Activated T-helper 17 cell treated with anti-CD3 and anti-CD28 coated beads, Interleukin-2, amount 50 U/mL, for 72 hours (primary cell): ENCODE measurements around the gene HSPA12B. TPM values are rescaled to one million over a fixed set of nuclear protein-coding genes. Genes with fewer than 3 reads are reported as not detected.

ENCODE experiments used
- ATAC-seq: fragments of 150-1000 bp; cut with Tn5 transposase; replicated peaks from 2 replicates; pipeline ENCODE4 v1.10.0; 2021; ENCODE audit warnings: mild to moderate bottlenecking, moderate library complexity
- H3K27ac Mint-ChIP-seq: one replicate; pipeline ENCODE4 v1.8.0; 2022; ENCODE audit warnings: mixed read lengths
- H3K27me3 Mint-ChIP-seq: one replicate; pipeline ENCODE4 v1.8.0; 2022; ENCODE audit warnings: mixed read lengths
- H3K36me3 Mint-ChIP-seq: one replicate; pipeline ENCODE4 v1.8.0; 2022; ENCODE audit warnings: low read depth, mild to moderate bottlenecking, mixed read lengths
- H3K4me1 Mint-ChIP-seq: one replicate; pipeline ENCODE4 v1.8.0; 2022; ENCODE audit warnings: mixed read lengths
- H3K4me3 Mint-ChIP-seq: one replicate; pipeline ENCODE4 v1.8.0; 2022; ENCODE audit warnings: mild to moderate bottlenecking, mixed read lengths
- H3K9me3 Mint-ChIP-seq: one replicate; pipeline ENCODE4 v1.8.0; 2022; ENCODE audit warnings: mixed read lengths
- total RNA-seq, 2 donors: library from RNA; stranded (reverse); gene quantifications; one replicate each; pipeline ENCODE4 v1.2.3, GENCODE V29; 2022

HSPA12B gene
- total RNA-seq, 2 donors from 2014 or later, result not detected

GRCh38 chr20:3767427-3768341 lies 35.2 kb downstream of the HSPA12B start, which contains the start of gene ADISSP:
ADISSP (minus strand) TSS chr20:3767753; CDS start chr20:3760100, 7,653 bp downstream.
- Mint-ChIP-seq H3K27ac (peak within 1 kb of the TSS; percentile 94), H3K4me1 (peaks cover 12% of the 10 kb centered on the region), H3K9me3 (no peaks in the 10 kb centered on the region), H3K27me3 (no peaks in the 10 kb centered on the region), H3K4me3 (peak within 1 kb of the TSS; percentile 89), H3K36me3 (no peaks in the 10 kb centered on the region)
- ATAC-seq, result peak; percentile 94

- peak; percentile 65 for ATAC-seq
- Mint-ChIP-seq H3K36me3 (no peaks in the 10 kb centered on the region), H3K4me3 (peak overlapping the region; percentile 89), H3K9me3 (no peaks in the 10 kb centered on the region), H3K27me3 (no peaks in the 10 kb centered on the region), H3K27ac (peak overlapping the region; percentile 94), H3K4me1 (peaks cover 12% of the 10 kb centered on the region)
Measured at GRCh38 chr20:3768342-3769130, 36.1 kb downstream of the HSPA12B start.

GRCh38 chr20:3771552-3772058 lies 39.1 kb downstream of the HSPA12B start:
- H3K36me3 Mint-ChIP-seq, result no peaks in the 10 kb centered on the region
- peaks cover 7% of the 10 kb centered on the region for H3K4me1 Mint-ChIP-seq
- no peaks in the 10 kb centered on the region for H3K27me3 Mint-ChIP-seq
- H3K4me3 Mint-ChIP-seq, result no peak overlapping the region
- H3K9me3 Mint-ChIP-seq, result no peaks in the 10 kb centered on the region
- ATAC-seq, result no peak
- H3K27ac Mint-ChIP-seq, result no peak overlapping the region

GRCh38 chr20:3775457-3776108 lies 43.1 kb downstream of the HSPA12B start:
- Mint-ChIP-seq H3K9me3 (no peaks in the 10 kb centered on the region), H3K27ac (no peak overlapping the region), H3K27me3 (no peaks in the 10 kb centered on the region), H3K4me1 (peaks cover 2% of the 10 kb centered on the region), H3K36me3 (no peaks in the 10 kb centered on the region), H3K4me3 (no peak overlapping the region)
- ATAC-seq, result peak; percentile 25

- ATAC-seq, result peak; percentile 62
- Mint-ChIP-seq H3K27ac (peak overlapping the region; percentile 49), H3K4me3 (peak overlapping the region; percentile 78)
Measured at GRCh38 chr20:3777381-3777715, 44.9 kb downstream of the HSPA12B start.

GRCh38 chr20:3777716-3778629 lies 45.5 kb downstream of the HSPA12B start:
- H3K36me3 Mint-ChIP-seq, result no peaks in the 10 kb centered on the region
- ATAC-seq, result peak; percentile 88
- H3K9me3 Mint-ChIP-seq, result no peaks in the 10 kb centered on the region
- no peaks in the 10 kb centered on the region for H3K27me3 Mint-ChIP-seq
- H3K4me3 Mint-ChIP-seq, result peak overlapping the region; percentile 78
- peaks cover 16% of the 10 kb centered on the region for H3K4me1 Mint-ChIP-seq
- peak overlapping the region; percentile 49 for H3K27ac Mint-ChIP-seq

More at GRCh38 chr20:3777381-3777715, 44.9 kb downstream of the HSPA12B start:
- H3K36me3 Mint-ChIP-seq, result no peaks in the 10 kb centered on the region
- peaks cover 16% of the 10 kb centered on the region for H3K4me1 Mint-ChIP-seq
- H3K27me3 Mint-ChIP-seq, result no peaks in the 10 kb centered on the region
- H3K9me3 Mint-ChIP-seq, result no peaks in the 10 kb centered on the region

GRCh38 chr20:3778976-3779375 lies 46.5 kb downstream of the HSPA12B start:
- Mint-ChIP-seq H3K27ac (no peak overlapping the region), H3K36me3 (no peaks in the 10 kb centered on the region), H3K27me3 (no peaks in the 10 kb centered on the region), H3K9me3 (no peaks in the 10 kb centered on the region), H3K4me1 (peaks cover 16% of the 10 kb centered on the region), H3K4me3 (peak overlapping the region; percentile 78)
- ATAC-seq, result no peak

- H3K9me3 Mint-ChIP-seq, result no peaks in the 10 kb centered on the region
- peaks cover 10% of the 10 kb centered on the region for H3K36me3 Mint-ChIP-seq
- no peaks in the 10 kb centered on the region for H3K27me3 Mint-ChIP-seq
- peak; percentile 38 for ATAC-seq
- H3K27ac Mint-ChIP-seq, result peak within 1 kb of the TSS; percentile 18
- peaks cover 25% of the 10 kb centered on the region for H3K4me1 Mint-ChIP-seq
- H3K4me3 Mint-ChIP-seq, result peak within 1 kb of the TSS; percentile 25
Measured at GRCh38 chr20:3781153-3781910, 48.8 kb downstream of the HSPA12B start, which contains the start of gene SPEF1. SPEF1 (minus strand) TSS chr20:3781448; CDS start chr20:3781287, 161 bp downstream.

- Mint-ChIP-seq H3K4me3 (no peak overlapping the region), H3K27me3 (no peaks in the 10 kb centered on the region), H3K9me3 (no peaks in the 10 kb centered on the region), H3K4me1 (peaks cover 28% of the 10 kb centered on the region), H3K36me3 (peaks cover 10% of the 10 kb centered on the region), H3K27ac (no peak overlapping the region)
- ATAC-seq, result no peak
Measured at GRCh38 chr20:3782597-3782996, 50.1 kb downstream of the HSPA12B start.

- ATAC-seq, result no peak
- Mint-ChIP-seq H3K4me1 (peaks cover 30% of the 10 kb centered on the region), H3K4me3 (no peak overlapping the region), H3K36me3 (peaks cover 10% of the 10 kb centered on the region), H3K9me3 (no peaks in the 10 kb centered on the region), H3K27me3 (no peaks in the 10 kb centered on the region), H3K27ac (peak overlapping the region; percentile 2)
Measured at GRCh38 chr20:3783068-3783489, 50.6 kb downstream of the HSPA12B start.

GRCh38 chr20:3783511-3784195 lies 51.2 kb downstream of the HSPA12B start:
- peak overlapping the region; percentile 2 for H3K27ac Mint-ChIP-seq
- H3K9me3 Mint-ChIP-seq, result no peaks in the 10 kb centered on the region
- no peak for ATAC-seq
- peaks cover 32% of the 10 kb centered on the region for H3K4me1 Mint-ChIP-seq
- H3K27me3 Mint-ChIP-seq, result no peaks in the 10 kb centered on the region
- H3K36me3 Mint-ChIP-seq, result peaks cover 10% of the 10 kb centered on the region
- peak overlapping the region; percentile 75 for H3K4me3 Mint-ChIP-seq

- no peaks in the 10 kb centered on the region for H3K27me3 Mint-ChIP-seq
- H3K4me3 Mint-ChIP-seq, result peak overlapping the region; percentile 75
- no peaks in the 10 kb centered on the region for H3K9me3 Mint-ChIP-seq
- peak overlapping the region; percentile 75 for H3K27ac Mint-ChIP-seq
- peaks cover 38% of the 10 kb centered on the region for H3K4me1 Mint-ChIP-seq
- peaks cover 10% of the 10 kb centered on the region for H3K36me3 Mint-ChIP-seq
- no peak for ATAC-seq
Measured at GRCh38 chr20:3784216-3784853, 51.9 kb downstream of the HSPA12B start.
